ENCODE measurements around the gene GDPD5. TPM values are rescaled to one million over a fixed set of nuclear protein-coding genes. Genes with fewer than 3 reads are reported as not detected.

Gene GDPD5
- total RNA-seq, 1 experiment from 2014 or later = 7.8 TPM

GRCh38 chr11:75535071-75535470 is 9.3 kb upstream of the GDPD5 start:
- Mint-ChIP-seq H3K27ac (no peak overlapping the region; a peak in 1 of 7 replicates), H3K27me3 (ENCODE audit: low read depth) (peaks cover 7% of the 10 kb centered on the region), H3K36me3 (ENCODE audit: insufficient read depth in 1 of 3, low read depth in 3 of 3) (no peaks in the 10 kb centered on the region), H3K9me3 (no peaks in the 10 kb centered on the region), H3K4me3 (no peak overlapping the region), H3K4me1 (peaks cover 24 to 32% of the 10 kb centered on the region in 2 experiments)
- TF ChIP-seq CTCF (conservative IDR thresholded peaks at IDR 0.05) = no peak
- H2BK15ac ChIP-seq (ENCODE audit: low read depth, low read length) = no peak overlapping the region
- no peak overlapping the region for H2BK5ac ChIP-seq (ENCODE audit: insufficient read length, low read length)
- H3K27ac ChIP-seq (ENCODE audit: insufficient read length, low read depth, low read length) = no peak overlapping the region
- H3K27me3 ChIP-seq (ENCODE audit: insufficient read depth, low read length) = no peaks in the 10 kb centered on the region
- H3K79me1 ChIP-seq (ENCODE audit: insufficient read depth, low read depth, low read length, poor library complexity, severe bottlenecking) = no peaks in the 10 kb centered on the region
- H4K8ac ChIP-seq (replicated peaks; ENCODE audit: insufficient read length, low read depth, low read length) = no peak overlapping the region
- no peak overlapping the region for H4K5ac ChIP-seq (ENCODE audit: insufficient read length, low read depth, low read length)
- H4K91ac ChIP-seq (ENCODE audit: insufficient read length, low read depth, low read length) = no peak overlapping the region
- no peak overlapping the region for H2AK5ac ChIP-seq (ENCODE audit: insufficient read length, low read length)
- no peaks in the 10 kb centered on the region for H3K79me2 ChIP-seq (ENCODE audit: insufficient read depth, low read length)
- H3K56ac ChIP-seq (ENCODE audit: insufficient read length, low read depth, low read length) = no peak overlapping the region
- no peak overlapping the region for H2BK20ac ChIP-seq (ENCODE audit: low read depth, low read length, poor library complexity, severe bottlenecking)
- H3K18ac ChIP-seq (ENCODE audit: insufficient read length, low read depth, low read length) = no peak overlapping the region
- H3K23me2 ChIP-seq (ENCODE audit: insufficient read length, low read depth, low read length, poor library complexity, severe bottlenecking) = no peaks in the 10 kb centered on the region
- no peak overlapping the region for H3K14ac ChIP-seq (ENCODE audit: insufficient read depth, low read length)
- H2BK120ac ChIP-seq (ENCODE audit: low read depth, low read length, poor library complexity, severe bottlenecking) = no peak overlapping the region
- H3K9ac ChIP-seq (ENCODE audit: extremely low read depth, insufficient read length, low read length) = no peak overlapping the region
- H2BK12ac ChIP-seq (ENCODE audit: insufficient read length, low read depth, low read length) = no peak overlapping the region
- no peak overlapping the region for H3K4me2 ChIP-seq (ENCODE audit: insufficient read depth, insufficient read length, low read length)
- H2AFZ ChIP-seq (ENCODE audit: low read length) = no peak overlapping the region
- H3T11ph ChIP-seq (ENCODE audit: low read length) = no peak overlapping the region
- no peak for DNase-seq
- H3K9me3 ChIP-seq (ENCODE audit: control insufficient read depth, low read depth, low read length) = no peaks in the 10 kb centered on the region
- no peaks in the 10 kb centered on the region for H4K20me1 ChIP-seq (ENCODE audit: control insufficient read depth, insufficient read depth, insufficient read length)
- H3K4me1 ChIP-seq (ENCODE audit: insufficient read depth, low read length) = no peaks in the 10 kb centered on the region
- no CpG with 5 or more reads among the region's 1 CpG for WGBS (ENCODE audit: extremely low coverage, insufficient read length, low lambda C conversion rate)
- H3K4ac ChIP-seq (ENCODE audit: low read depth, low read length) = no peak overlapping the region
- H3K23ac ChIP-seq (ENCODE audit: insufficient read length, low read depth, low read length) = no peak overlapping the region
